GM10248 (cell line): ENCODE measurements around the gene NR2C2.

Source experiments
- CTCF ChIA-PET: fragments of 300-600 bp; sonication (Branson Sonifier 250); formaldehyde crosslinking; extraction: SDS; loops from one replicate; lab custom pipeline; 2021; ENCODE audit warnings: antibody characterized with exemption; lab: Yijun Ruan, JAX
- POLR2A ChIA-PET: fragments of 350-650 bp; sonication (Branson Sonifier 250); formaldehyde crosslinking; extraction: SDS; loops from one replicate; lab custom pipeline; 2020; ENCODE audit warnings: antibody characterized with exemption; lab: Yijun Ruan, JAX
- DNase-seq: peaks from one replicate; pipeline ENCODE4 v3.0.0; 2012; ENCODE audit errors: extremely low spot score
- TF ChIP-seq, protein P1 (sequence below): IDR thresholded peaks from 2 replicates; pipeline ENCODE4 v1.5.1; 2012; ENCODE audit warnings: mild to moderate bottlenecking, low read depth; ENCODE audit errors: extremely low read depth, missing control alignments, control extremely low read depth

Gene NR2C2

DNA sequence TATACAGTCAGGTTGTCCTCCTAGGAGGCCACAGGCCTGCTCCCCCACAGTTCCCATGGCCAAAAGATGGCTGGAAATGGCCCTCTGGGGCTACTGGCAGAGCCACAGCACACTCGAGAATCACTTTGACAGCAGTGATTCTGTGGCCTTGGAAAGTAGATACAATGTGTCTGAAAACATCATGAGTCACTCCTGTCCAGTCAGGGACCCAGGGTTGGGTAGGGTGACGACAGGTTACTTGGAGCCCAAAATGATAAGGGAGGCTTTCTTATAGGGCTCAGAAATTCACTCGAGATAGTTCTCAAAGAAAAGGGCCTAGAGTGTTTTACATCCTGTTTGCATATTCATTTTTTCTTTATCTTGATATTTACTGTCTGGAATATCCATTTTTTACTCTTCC is 93.5 kb downstream of the NR2C2 start:
- DNase-seq = no peak
- TF ChIP-seq, protein P1, sequence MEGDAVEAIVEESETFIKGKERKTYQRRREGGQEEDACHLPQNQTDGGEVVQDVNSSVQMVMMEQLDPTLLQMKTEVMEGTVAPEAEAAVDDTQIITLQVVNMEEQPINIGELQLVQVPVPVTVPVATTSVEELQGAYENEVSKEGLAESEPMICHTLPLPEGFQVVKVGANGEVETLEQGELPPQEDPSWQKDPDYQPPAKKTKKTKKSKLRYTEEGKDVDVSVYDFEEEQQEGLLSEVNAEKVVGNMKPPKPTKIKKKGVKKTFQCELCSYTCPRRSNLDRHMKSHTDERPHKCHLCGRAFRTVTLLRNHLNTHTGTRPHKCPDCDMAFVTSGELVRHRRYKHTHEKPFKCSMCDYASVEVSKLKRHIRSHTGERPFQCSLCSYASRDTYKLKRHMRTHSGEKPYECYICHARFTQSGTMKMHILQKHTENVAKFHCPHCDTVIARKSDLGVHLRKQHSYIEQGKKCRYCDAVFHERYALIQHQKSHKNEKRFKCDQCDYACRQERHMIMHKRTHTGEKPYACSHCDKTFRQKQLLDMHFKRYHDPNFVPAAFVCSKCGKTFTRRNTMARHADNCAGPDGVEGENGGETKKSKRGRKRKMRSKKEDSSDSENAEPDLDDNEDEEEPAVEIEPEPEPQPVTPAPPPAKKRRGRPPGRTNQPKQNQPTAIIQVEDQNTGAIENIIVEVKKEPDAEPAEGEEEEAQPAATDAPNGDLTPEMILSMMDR = no peak
- POLR2A ChIA-PET = no interaction called here
- CTCF ChIA-PET = no interaction called here

DNA sequence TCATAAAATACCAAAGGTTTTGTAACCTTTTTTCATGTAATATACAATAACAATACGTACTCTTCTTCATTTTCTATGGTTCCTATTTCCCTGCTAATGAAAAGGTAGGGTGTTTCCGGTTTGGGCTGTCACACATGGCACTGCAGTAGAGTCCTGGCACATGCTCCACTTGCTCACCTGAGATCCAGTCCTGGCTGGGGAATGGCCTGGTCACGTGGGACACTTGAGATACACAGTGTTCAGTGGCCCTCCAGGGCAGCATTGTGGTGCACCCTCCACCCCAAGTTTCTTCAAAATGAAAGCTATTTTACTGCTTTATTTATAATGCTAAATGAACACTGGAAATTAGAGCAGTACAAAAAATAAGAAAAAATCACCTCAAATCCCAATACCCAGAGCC is 94.6 kb downstream of the NR2C2 start:
- ChIA-PET CTCF (interaction anchor here (1.1 kb wide), 1 partner anchor 10 kb away, joined by 6 read pairs; no protein-coding TSS in a partner anchor), POLR2A (no interaction called here)
- no peak for DNase-seq
- TF ChIP-seq, protein P1 = no peak

DNA sequence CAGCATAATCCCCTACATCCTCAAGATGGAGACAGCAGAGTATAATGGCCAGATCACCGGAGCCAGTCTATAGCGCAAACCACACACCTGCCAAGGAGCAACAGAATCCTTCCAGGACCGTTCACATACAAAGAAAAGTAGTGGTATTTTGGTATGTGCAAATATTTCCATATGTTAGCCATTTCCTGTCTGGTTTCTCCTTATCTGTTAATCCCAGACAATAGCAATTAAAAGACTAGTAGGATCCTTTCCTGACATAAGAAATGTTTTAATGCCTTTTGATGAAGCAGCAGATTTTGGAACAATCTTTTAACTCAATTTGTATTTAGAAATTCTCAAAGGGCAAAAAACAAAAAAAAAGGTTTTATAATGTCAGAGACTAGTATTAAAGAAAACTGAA is 95.6 kb downstream of the NR2C2 start:
- CTCF ChIA-PET = interaction anchor here (1.1 kb wide), 1 partner anchor 9 kb away, joined by 6 read pairs; no protein-coding TSS in a partner anchor
- DNase-seq = no peak
- POLR2A ChIA-PET = no interaction called here
- TF ChIP-seq, protein P1 = no peak

DNA sequence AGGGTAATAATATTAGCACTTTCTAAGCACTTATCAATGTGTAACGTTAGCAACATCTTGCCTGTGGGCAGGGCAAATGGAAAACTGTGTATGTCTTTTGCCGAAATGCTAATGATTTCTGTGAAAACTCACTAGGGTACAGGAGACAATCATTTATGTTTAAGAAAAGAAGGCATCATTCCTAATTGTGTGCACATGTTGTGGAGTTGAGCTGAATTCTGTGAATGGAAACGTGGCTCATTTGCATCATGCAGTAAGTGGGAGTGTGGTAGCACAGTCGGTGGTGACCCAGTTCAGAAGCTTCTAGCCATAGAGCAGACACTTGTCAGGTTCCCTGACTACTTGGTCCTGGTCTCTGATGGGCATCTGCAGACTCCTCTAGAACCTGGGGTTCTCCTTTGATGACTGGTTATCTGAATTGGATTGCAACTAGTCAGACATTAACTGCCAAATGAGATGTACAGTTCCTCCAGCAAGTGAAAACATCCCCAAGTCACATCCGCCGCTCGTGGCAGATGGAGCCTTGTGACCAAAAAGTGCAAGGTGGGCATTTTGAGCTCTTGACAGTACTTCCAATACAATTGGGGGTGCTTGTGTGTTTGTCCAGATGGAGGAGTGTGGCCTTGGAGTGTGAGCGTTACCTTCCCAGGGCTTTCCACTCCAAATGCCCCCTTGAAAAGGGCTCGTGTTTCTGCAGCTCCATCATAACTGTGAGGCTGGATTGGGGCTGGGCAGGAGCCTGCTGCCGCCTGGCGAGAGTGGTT is 96.2 kb downstream of the NR2C2 start:
- ChIA-PET POLR2A (no interaction called here), CTCF (interaction anchor here (0.8 kb wide), 1 partner anchor 118 kb away, joined by 4 read pairs; no protein-coding TSS in a partner anchor)

DNA sequence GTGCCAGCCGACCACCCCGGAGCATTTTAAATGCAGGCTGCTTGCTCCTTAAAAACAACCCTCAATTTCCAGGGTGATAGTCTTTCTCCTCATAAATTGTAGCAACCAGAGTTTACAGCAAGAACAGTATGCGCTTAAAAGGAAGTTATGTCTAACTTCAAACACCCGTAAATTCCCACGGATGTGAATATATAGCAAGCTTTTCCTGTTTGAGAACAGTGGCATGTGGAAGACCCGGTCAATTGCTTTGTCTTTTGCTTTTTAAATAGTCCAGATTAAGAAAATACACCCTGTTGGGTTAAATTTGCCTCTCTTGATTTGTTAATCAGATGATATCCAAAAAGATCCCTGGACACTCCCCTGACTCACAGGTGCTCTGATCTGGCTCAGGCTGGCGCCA is 96.9 kb downstream of the NR2C2 start:
- POLR2A ChIA-PET = no interaction called here
- CTCF ChIA-PET = interaction anchor here (0.8 to 1.2 kb wide), 2 partner anchors 21 to 118 kb away, joined by 3 to 4 read pairs; partner anchors contain the start of gene MRPS25
- TF ChIP-seq, protein P1 = no peak
- no peak for DNase-seq

More for the DNA sequence above, 96.2 kb downstream of the NR2C2 start:
- TF ChIP-seq, protein P1 = no peak
- DNase-seq = no peak

DNA sequence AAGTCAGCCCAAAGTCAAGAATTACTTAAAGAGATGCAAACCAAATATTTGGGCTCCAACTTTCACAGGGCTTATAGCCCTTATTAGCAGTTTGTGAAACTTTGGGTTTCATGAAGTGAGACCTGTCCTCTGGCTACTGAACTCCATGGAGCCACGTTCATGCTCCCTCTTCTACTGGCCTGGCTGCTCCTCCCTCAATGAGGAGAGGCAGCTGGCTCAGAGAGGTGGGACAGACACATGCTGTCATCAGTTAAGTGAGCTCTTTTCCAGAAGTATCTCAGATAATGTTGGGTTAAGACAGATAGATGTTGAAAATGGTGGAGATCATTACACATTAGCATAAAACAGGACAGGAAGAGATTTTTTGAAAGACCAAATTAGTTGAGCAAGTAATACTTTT is 98.3 kb downstream of the NR2C2 start:
- no peak for DNase-seq
- TF ChIP-seq, protein P1 = no peak
- ChIA-PET POLR2A (no interaction called here), CTCF (interaction anchor here (1.0 to 1.4 kb wide), 3 partner anchors 9 to 119 kb away, joined by 3 to 7 read pairs (median 3); no protein-coding TSS in a partner anchor)
